SK-N-SH (cell line): ENCODE data around the gene CCDC88B. TPM values are rescaled to one million over a fixed set of nuclear protein-coding genes. Genes with fewer than 3 reads are reported as not detected.
A peak's percentile ranks its signal among the peaks of the same experiment; 100 is the strongest.

Source experiments
- CTCF ChIA-PET: fragments of 300-600, 350-600 bp; formaldehyde crosslinking; extraction: SDS; loops from one replicate; lab custom pipeline; 2021; lab: Yijun Ruan, JAX
- POLR2A ChIA-PET: fragments of 350-600 bp; sonication (Branson Sonifier 250); formaldehyde crosslinking; extraction: SDS; loops from one replicate; lab custom pipeline; 2020; ENCODE audit warnings: antibody characterized with exemption, inconsistent platforms; lab: Yijun Ruan, JAX
- DNase-seq: peaks from one replicate; pipeline ENCODE4 v3.0.0; 2012
- H2AFZ ChIP-seq: fragments of 200-600 bp; sonication (generic); 2 replicates; pipeline ENCODE4 v1.8.1; 2016; ENCODE audit warnings: antibody characterized with exemption, mild to moderate bottlenecking, low read depth
- H3F3A ChIP-seq: fragments of 200-600 bp; sonication (generic); replicated peaks from 2 replicates; pipeline ENCODE3; 2016; ENCODE audit warnings: antibody characterized with exemption, mild to moderate bottlenecking; ENCODE audit not compliant: insufficient read depth
- H3K27ac ChIP-seq, 2 experiments: fragments of 200-500 bp in 1 of 2; fragments of 200-600 bp in 1 of 2; sonication (Bioruptor generic) in 1 of 2; sonication (generic), shearing (Covaris generic) in 1 of 2; 2 replicates each; pipeline versions ENCODE4 v1.5.1 to v1.6.1; 2014 to 2016; ENCODE audit warnings: low read depth in 2 of 2, inconsistent platforms in 1 of 2, low read length in 1 of 2, mild to moderate bottlenecking in 1 of 2, mixed read lengths in 1 of 2
- H3K27me3 ChIP-seq: fragments of 200-600 bp; sonication (generic), shearing (Covaris generic); 2 replicates; pipeline ENCODE4 v1.6.1; 2016; ENCODE audit warnings: mixed run types; ENCODE audit not compliant: insufficient read depth
- H3K36me3 ChIP-seq, 2 experiments: fragments of 200-500 bp in 1 of 2; fragments of 200-600 bp in 1 of 2; sonication (Bioruptor generic) in 1 of 2; sonication (generic) in 1 of 2; replicated peaks in 1 of 2; 2 replicates each; pipeline versions ENCODE3 to v1.5.1; 2014 to 2016; ENCODE audit warnings: low read length in 1 of 2, mild to moderate bottlenecking in 1 of 2; ENCODE audit not compliant: insufficient read depth in 2 of 2, control insufficient read depth in 1 of 2
- H3K4me1 ChIP-seq, 2 experiments: fragments of 200-500 bp in 1 of 2; fragments of 200-600 bp in 1 of 2; sonication (Bioruptor generic) in 1 of 2; sonication (generic), shearing (Covaris generic) in 1 of 2; 2 replicates each; pipeline versions ENCODE4 v1.5.1 to v1.6.1; 2014 to 2016; ENCODE audit warnings: low read depth in 1 of 2, low read length in 1 of 2, mixed run types in 1 of 2; ENCODE audit not compliant: insufficient read depth in 2 of 2, control insufficient read depth in 1 of 2
- H3K4me2 ChIP-seq: fragments of 200-600 bp; sonication (generic), shearing (Covaris generic); 2 replicates; pipeline ENCODE4 v1.6.1; 2017; ENCODE audit warnings: mixed run types
- H3K4me3 ChIP-seq, 2 experiments: fragments of 200-500 bp in 1 of 2; fragments of 200-600 bp in 1 of 2; sonication (Bioruptor generic) in 1 of 2; sonication (generic), shearing (Covaris generic) in 1 of 2; 2 replicates each; pipeline versions ENCODE4 v1.5.1 to v1.8.1; 2014 to 2016; ENCODE audit warnings: low read depth in 2 of 2, inconsistent platforms in 1 of 2, low read length in 1 of 2, mild to moderate bottlenecking in 1 of 2, mixed read lengths in 1 of 2, moderate library complexity in 1 of 2
- H3K79me2 ChIP-seq: fragments of 200-600 bp; sonication (generic); 2 replicates; pipeline ENCODE4 v1.8.1; 2017; ENCODE audit warnings: mild to moderate bottlenecking; ENCODE audit not compliant: insufficient read depth
- H3K9ac ChIP-seq: fragments of 200-600 bp; sonication (generic); 2 replicates; pipeline ENCODE4 v1.6.1; 2017; ENCODE audit warnings: mixed run types
- H3K9me2 ChIP-seq: fragments of 200-600 bp; sonication (generic); 2 replicates; pipeline ENCODE4 v1.6.1; 2017; ENCODE audit warnings: mixed run types
- H3K9me3 ChIP-seq: fragments of 200-600 bp; sonication (generic); 2 replicates; pipeline ENCODE4 v1.6.1; 2017; ENCODE audit warnings: mixed run types, mild to moderate bottlenecking, moderate library complexity
- H4K20me1 ChIP-seq: fragments of 200-600 bp; sonication (generic); 2 replicates; pipeline ENCODE4 v1.6.1; 2017; ENCODE audit warnings: mild to moderate bottlenecking, mixed run types; ENCODE audit not compliant: insufficient read depth
- CHD2 ChIP-seq: fragments of 150-350 bp; IDR thresholded peaks from 2 replicates; pipeline ENCODE4 v1.6.1; 2018; ENCODE audit warnings: low read length; ENCODE audit not compliant: partially characterized antibody
- ELF1 ChIP-seq: IDR thresholded peaks from 2 replicates; pipeline ENCODE4 v1.4.0; 2012
- EP300 ChIP-seq, 2 experiments: IDR thresholded peaks; 2 replicates each; pipeline versions ENCODE4 v1.4.0 to v1.6.1; 2012; ENCODE audit warnings: borderline replicate concordance in 1 of 2, low read depth in 1 of 2, low read length in 1 of 2
- EZH2phosphoT487 ChIP-seq: fragments of 200-600 bp; sonication (generic); IDR thresholded peaks from 2 replicates; pipeline ENCODE4 v1.6.1; 2017; ENCODE audit warnings: low read depth, mixed run types, mild to moderate bottlenecking, antibody characterized with exemption, moderate library complexity, borderline replicate concordance
- FOXJ3 ChIP-seq: sonication (generic); formaldehyde crosslinking; IDR thresholded peaks from 2 replicates; pipeline ENCODE4 v1.5.1; 2020; ENCODE audit warnings: mild to moderate bottlenecking, missing genetic modification reagents
- GATA2 ChIP-seq: sonication (generic); formaldehyde crosslinking; IDR thresholded peaks from 2 replicates; pipeline ENCODE4 v1.5.0; 2020; ENCODE audit warnings: mild to moderate bottlenecking, missing genetic modification reagents
- JUND ChIP-seq: IDR thresholded peaks from 2 replicates; pipeline ENCODE4 v1.4.0; 2012
- MXI1 ChIP-seq: IDR thresholded peaks from 2 replicates; pipeline ENCODE4 v1.6.1; 2012; ENCODE audit warnings: mild to moderate bottlenecking, low read depth, low read length, improper control_type of control experiment
- NFIC ChIP-seq: IDR thresholded peaks from 2 replicates; pipeline ENCODE4 v1.4.0; 2012; ENCODE audit warnings: borderline replicate concordance
- NRF1 ChIP-seq: IDR thresholded peaks from 2 replicates; pipeline ENCODE4 v1.6.1; 2012; ENCODE audit warnings: low read depth, mild to moderate bottlenecking, low read length
- RAD21 ChIP-seq: IDR thresholded peaks from 2 replicates; pipeline ENCODE4 v1.6.1; 2012; ENCODE audit warnings: mild to moderate bottlenecking, low read length
- RCOR1 ChIP-seq: fragments of 150-350 bp; IDR thresholded peaks from 2 replicates; pipeline ENCODE4 v1.6.1; 2017; ENCODE audit warnings: antibody characterized with exemption, low read length
- RXRA ChIP-seq: IDR thresholded peaks from 2 replicates; pipeline ENCODE4 v1.4.0; 2012; ENCODE audit warnings: low read depth, mild to moderate bottlenecking, borderline replicate concordance
- SIN3A ChIP-seq: IDR thresholded peaks from 2 replicates; pipeline ENCODE4 v1.6.1; 2012; ENCODE audit warnings: low read depth, mild to moderate bottlenecking, low read length, moderate library complexity, borderline replicate concordance
- SMC3 ChIP-seq: IDR thresholded peaks from 2 replicates; pipeline ENCODE4 v1.6.1; 2012; ENCODE audit warnings: low read depth, low read length, improper control_type of control experiment
- TEAD4 ChIP-seq: IDR thresholded peaks from 2 replicates; pipeline ENCODE4 v1.4.0; 2012; ENCODE audit warnings: mild to moderate bottlenecking, borderline replicate concordance; ENCODE audit not compliant: insufficient read depth
- USF2 ChIP-seq: fragments of 150-350 bp; IDR thresholded peaks from 2 replicates; pipeline ENCODE4 v1.6.1; 2017; ENCODE audit warnings: antibody characterized with exemption, low read length, low read depth, borderline replicate concordance
- ZBTB33 ChIP-seq: IDR thresholded peaks from 2 replicates; pipeline ENCODE4 v1.4.0; 2012; ENCODE audit warnings: low read depth, borderline replicate concordance
- WGBS: methylation state at CpG from one replicate; pipeline ENCODE4 v1.1.6; 2017; ENCODE audit warnings: low lambda C conversion rate; 5-methylcytosine and 5-hydroxymethylcytosine counted together
- polyA plus RNA-seq, 3 experiments: library from polyadenylated mRNA; depleted of rRNA; stranded (reverse); fragments of >200 nt; gene quantifications; 2 replicates each; pipeline ENCODE4 v1.2.3, GENCODE V29; 2012
- TF ChIP-seq, protein P1 (sequence below): fragments of 150-350 bp; IDR thresholded peaks from 2 replicates; pipeline ENCODE4 v1.6.1; 2016; ENCODE audit warnings: mild to moderate bottlenecking, low read depth, low read length

Gene CCDC88B
- polyA plus RNA-seq, 1 of the 3 experiments (the other 2 are of a cell fraction): 3.4 TPM

DNA sequence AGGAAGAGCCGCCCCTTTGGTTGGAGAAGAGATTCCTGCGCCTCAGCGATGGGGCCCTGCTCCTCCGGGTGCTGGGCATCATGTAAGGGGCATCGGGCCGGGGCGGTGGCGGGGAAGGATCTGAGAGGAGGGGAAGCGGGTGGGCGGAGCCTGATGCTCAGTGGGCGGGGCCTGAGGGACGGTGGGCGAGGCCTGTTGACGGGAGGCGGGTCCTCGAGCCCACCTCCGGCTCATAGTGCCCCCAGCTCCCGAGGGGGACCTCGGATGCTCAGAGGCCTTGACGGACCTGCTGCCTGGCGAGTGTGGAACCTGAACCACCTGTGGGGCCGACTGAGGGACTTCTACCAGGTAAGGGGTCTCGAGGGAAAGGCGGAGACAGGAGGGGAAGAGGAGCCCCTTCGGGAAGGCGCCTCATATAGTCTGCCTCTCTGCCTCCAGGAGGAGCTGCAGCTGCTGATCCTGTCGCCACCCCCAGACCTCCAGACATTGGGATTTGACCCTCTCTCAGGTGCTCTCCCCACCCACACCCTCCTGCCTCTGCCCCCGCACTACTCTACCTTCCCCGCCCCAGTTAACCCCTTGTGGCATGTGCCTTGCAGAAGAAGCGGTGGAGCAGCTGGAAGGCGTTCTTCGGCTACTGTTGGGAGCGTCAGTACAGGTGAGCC is 799 bp downstream of the CCDC88B start:
- H3K27ac ChIP-seq: no peak overlapping the region
- no peak overlapping the region for H2AFZ ChIP-seq
- H3K27me3 ChIP-seq: no peaks in the 10 kb centered on the region
- no peaks in the 10 kb centered on the region for H3K36me3 ChIP-seq
- no peaks in the 10 kb centered on the region for H4K20me1 ChIP-seq
- no peaks in the 10 kb centered on the region for H3K79me2 ChIP-seq
- H3K9me3 ChIP-seq: no peaks in the 10 kb centered on the region
- H3K4me3 ChIP-seq: no peak overlapping the region
- TF ChIP-seq ZBTB33 (no peak), RAD21 (no peak), SMC3 (no peak), JUND (no peak), USF2 (no peak), FOXJ3 (CRISPR knock-in tag) (no peak), CHD2 (no peak), EP300 (IDR thresholded peaks at IDR 0.05; ENCODE audit: borderline replicate concordance in 1 of 2, low read depth in 1 of 2, low read length in 1 of 2) (no peak), EZH2phosphoT487 (no peak), RXRA (no peak), ELF1 (no peak), NRF1 (no peak), SIN3A (no peak), NFIC (no peak), RCOR1 (no peak), TEAD4 (no peak), GATA2 (CRISPR knock-in tag) (no peak), MXI1 (no peak)
- TF ChIP-seq, protein P1, sequence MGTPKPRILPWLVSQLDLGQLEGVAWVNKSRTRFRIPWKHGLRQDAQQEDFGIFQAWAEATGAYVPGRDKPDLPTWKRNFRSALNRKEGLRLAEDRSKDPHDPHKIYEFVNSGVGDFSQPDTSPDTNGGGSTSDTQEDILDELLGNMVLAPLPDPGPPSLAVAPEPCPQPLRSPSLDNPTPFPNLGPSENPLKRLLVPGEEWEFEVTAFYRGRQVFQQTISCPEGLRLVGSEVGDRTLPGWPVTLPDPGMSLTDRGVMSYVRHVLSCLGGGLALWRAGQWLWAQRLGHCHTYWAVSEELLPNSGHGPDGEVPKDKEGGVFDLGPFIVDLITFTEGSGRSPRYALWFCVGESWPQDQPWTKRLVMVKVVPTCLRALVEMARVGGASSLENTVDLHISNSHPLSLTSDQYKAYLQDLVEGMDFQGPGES: no peak
- TF ChIP-seq, all 33 proteins: peak for 0
- Histone ChIP-seq H3F3A (peaks cover 5% of the 10 kb centered on the region), H3K9me2 (no peaks in the 10 kb centered on the region), H3K4me1 (no peaks in the 10 kb centered on the region), H3K9ac (no peak overlapping the region), H3K4me2 (no peak overlapping the region)
- ChIA-PET CTCF (interaction anchor here (0.6 to 5.7 kb wide), 4 partner anchors 14 to 108 kb away, joined by 3 to 42 read pairs (median 4); no protein-coding TSS in a partner anchor), POLR2A (no interaction called here)
- peak; percentile 81 for DNase-seq
- 82% methylated on average over 14 of the region's 33 CpGs for WGBS
